ENCODE data around the gene IPO5.

- no peak for TF ChIP-seq CTCF (IDR thresholded peaks at IDR 0.05; ENCODE audit: low read depth, low read length)
- TF ChIP-seq POLR2A (IDR thresholded peaks at IDR 0.05; ENCODE audit: extremely low read depth, insufficient read length): no peak
These were observed 26.1 kb downstream of the IPO5 start for GRCh38 chr13:97979556-97979955.

Measured in NB4 (cell line).